SK-N-SH (cell line): ENCODE data around the gene AP4E1. TPM values are rescaled to one million over a fixed set of nuclear protein-coding genes. Genes with fewer than 3 reads are reported as not detected.
"Not testable (repeated sequence)": the region's sequence is repeated elsewhere in the genome, so short reads cannot be mapped to it uniquely, and the experiment has no call there.

Source experiments
- CTCF ChIA-PET: fragments of 300-600, 350-600 bp; formaldehyde crosslinking; extraction: SDS; loops from one replicate; lab custom pipeline; 2021; lab: Yijun Ruan, JAX
- POLR2A ChIA-PET: fragments of 350-600 bp; sonication (Branson Sonifier 250); formaldehyde crosslinking; extraction: SDS; loops from one replicate; lab custom pipeline; 2020; ENCODE audit warnings: antibody characterized with exemption, inconsistent platforms; lab: Yijun Ruan, JAX
- DNase-seq: peaks from one replicate; pipeline ENCODE4 v3.0.0; 2012
- H2AFZ ChIP-seq: fragments of 200-600 bp; sonication (generic); 2 replicates; pipeline ENCODE4 v1.8.1; 2016; ENCODE audit warnings: antibody characterized with exemption, mild to moderate bottlenecking, low read depth
- H3F3A ChIP-seq: fragments of 200-600 bp; sonication (generic); replicated peaks from 2 replicates; pipeline ENCODE3; 2016; ENCODE audit warnings: antibody characterized with exemption, mild to moderate bottlenecking; ENCODE audit not compliant: insufficient read depth
- H3K27ac ChIP-seq, 2 experiments: fragments of 200-500 bp in 1 of 2; fragments of 200-600 bp in 1 of 2; sonication (Bioruptor generic) in 1 of 2; sonication (generic), shearing (Covaris generic) in 1 of 2; 2 replicates each; pipeline versions ENCODE4 v1.5.1 to v1.6.1; 2014 to 2016; ENCODE audit warnings: low read depth in 2 of 2, inconsistent platforms in 1 of 2, low read length in 1 of 2, mild to moderate bottlenecking in 1 of 2, mixed read lengths in 1 of 2
- H3K27me3 ChIP-seq: fragments of 200-600 bp; sonication (generic), shearing (Covaris generic); 2 replicates; pipeline ENCODE4 v1.6.1; 2016; ENCODE audit warnings: mixed run types; ENCODE audit not compliant: insufficient read depth
- H3K36me3 ChIP-seq, 2 experiments: fragments of 200-500 bp in 1 of 2; fragments of 200-600 bp in 1 of 2; sonication (Bioruptor generic) in 1 of 2; sonication (generic) in 1 of 2; replicated peaks in 1 of 2; 2 replicates each; pipeline versions ENCODE3 to v1.5.1; 2014 to 2016; ENCODE audit warnings: low read length in 1 of 2, mild to moderate bottlenecking in 1 of 2; ENCODE audit not compliant: insufficient read depth in 2 of 2, control insufficient read depth in 1 of 2
- H3K4me1 ChIP-seq, 2 experiments: fragments of 200-500 bp in 1 of 2; fragments of 200-600 bp in 1 of 2; sonication (Bioruptor generic) in 1 of 2; sonication (generic), shearing (Covaris generic) in 1 of 2; 2 replicates each; pipeline versions ENCODE4 v1.5.1 to v1.6.1; 2014 to 2016; ENCODE audit warnings: low read depth in 1 of 2, low read length in 1 of 2, mixed run types in 1 of 2; ENCODE audit not compliant: insufficient read depth in 2 of 2, control insufficient read depth in 1 of 2
- H3K4me2 ChIP-seq: fragments of 200-600 bp; sonication (generic), shearing (Covaris generic); 2 replicates; pipeline ENCODE4 v1.6.1; 2017; ENCODE audit warnings: mixed run types
- H3K4me3 ChIP-seq, 2 experiments: fragments of 200-500 bp in 1 of 2; fragments of 200-600 bp in 1 of 2; sonication (Bioruptor generic) in 1 of 2; sonication (generic), shearing (Covaris generic) in 1 of 2; 2 replicates each; pipeline versions ENCODE4 v1.5.1 to v1.8.1; 2014 to 2016; ENCODE audit warnings: low read depth in 2 of 2, inconsistent platforms in 1 of 2, low read length in 1 of 2, mild to moderate bottlenecking in 1 of 2, mixed read lengths in 1 of 2, moderate library complexity in 1 of 2
- H3K79me2 ChIP-seq: fragments of 200-600 bp; sonication (generic); 2 replicates; pipeline ENCODE4 v1.8.1; 2017; ENCODE audit warnings: mild to moderate bottlenecking; ENCODE audit not compliant: insufficient read depth
- H3K9ac ChIP-seq: fragments of 200-600 bp; sonication (generic); 2 replicates; pipeline ENCODE4 v1.6.1; 2017; ENCODE audit warnings: mixed run types
- H3K9me2 ChIP-seq: fragments of 200-600 bp; sonication (generic); 2 replicates; pipeline ENCODE4 v1.6.1; 2017; ENCODE audit warnings: mixed run types
- H3K9me3 ChIP-seq: fragments of 200-600 bp; sonication (generic); 2 replicates; pipeline ENCODE4 v1.6.1; 2017; ENCODE audit warnings: mixed run types, mild to moderate bottlenecking, moderate library complexity
- H4K20me1 ChIP-seq: fragments of 200-600 bp; sonication (generic); 2 replicates; pipeline ENCODE4 v1.6.1; 2017; ENCODE audit warnings: mild to moderate bottlenecking, mixed run types; ENCODE audit not compliant: insufficient read depth
- EZH2phosphoT487 ChIP-seq: fragments of 200-600 bp; sonication (generic); IDR thresholded peaks from 2 replicates; pipeline ENCODE4 v1.6.1; 2017; ENCODE audit warnings: low read depth, mixed run types, mild to moderate bottlenecking, antibody characterized with exemption, moderate library complexity, borderline replicate concordance
- GABPA ChIP-seq: IDR thresholded peaks from 2 replicates; pipeline ENCODE4 v1.4.0; 2012; ENCODE audit warnings: low read depth, mild to moderate bottlenecking
- MEF2A ChIP-seq: IDR thresholded peaks from 2 replicates; pipeline ENCODE4 v1.4.0; 2012; ENCODE audit warnings: low read depth, borderline replicate concordance
- SMC3 ChIP-seq: IDR thresholded peaks from 2 replicates; pipeline ENCODE4 v1.6.1; 2012; ENCODE audit warnings: low read depth, low read length, improper control_type of control experiment
- YY1 ChIP-seq: IDR thresholded peaks from 2 replicates; pipeline ENCODE4 v1.4.0; 2012; ENCODE audit warnings: low read depth, mild to moderate bottlenecking
- WGBS: methylation state at CpG from one replicate; pipeline ENCODE4 v1.1.6; 2017; ENCODE audit warnings: low lambda C conversion rate; 5-methylcytosine and 5-hydroxymethylcytosine counted together
- polyA plus RNA-seq, 3 experiments: library from polyadenylated mRNA; depleted of rRNA; stranded (reverse); fragments of >200 nt; gene quantifications; 2 replicates each; pipeline ENCODE4 v1.2.3, GENCODE V29; 2012
- TF ChIP-seq, protein P1 (sequence below): IDR thresholded peaks from 2 replicates; pipeline ENCODE4 v1.6.1; 2012; ENCODE audit warnings: mild to moderate bottlenecking, low read depth, low read length, moderate library complexity
- TF ChIP-seq, protein P2 (sequence below): IDR thresholded peaks from 2 replicates; pipeline ENCODE4 v1.4.0; 2012; ENCODE audit warnings: low read depth
- TF ChIP-seq, protein P3 (sequence below): IDR thresholded peaks from 2 replicates; pipeline ENCODE4 v1.4.0; 2012; ENCODE audit warnings: low read depth, borderline replicate concordance

Gene AP4E1
- polyA plus RNA-seq, 1 of the 3 experiments (the other 2 are of a cell fraction): 1.6 TPM

DNA sequence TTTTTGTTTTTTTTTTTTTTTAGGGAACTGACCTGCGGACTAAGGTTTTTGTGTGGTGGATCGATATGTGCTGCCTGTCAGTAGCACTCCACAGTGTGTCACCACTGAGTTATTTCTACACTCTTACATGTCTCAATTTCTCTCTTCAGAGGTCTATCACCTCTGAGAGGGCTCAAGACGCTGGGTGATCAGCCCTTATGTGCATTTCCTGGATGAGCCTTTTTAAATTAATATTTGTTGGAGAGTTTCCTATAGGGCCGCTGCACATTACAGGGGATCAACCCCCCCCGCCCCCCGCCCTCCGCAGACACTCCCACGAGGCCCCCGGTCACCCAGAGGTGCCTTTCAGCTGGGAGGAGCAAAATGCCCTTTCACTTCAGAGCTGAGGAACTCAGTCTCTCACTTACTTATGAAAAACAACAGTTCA, 34.5 kb upstream of the AP4E1 start:
- POLR2A ChIA-PET: no interaction called here
- no peaks in the 10 kb centered on the region for H3K79me2 ChIP-seq
- H3K27ac ChIP-seq: no peak overlapping the region
- H4K20me1 ChIP-seq: no peaks in the 10 kb centered on the region
- 0 out of 4 replicates have a peak, but pooled peaks cover 0 to 6% of the 10 kb centered on the region in 2 experiments for H3K4me1 ChIP-seq
- H3K4me3 ChIP-seq: no peak overlapping the region
- H2AFZ ChIP-seq: no peak overlapping the region
- no peaks in the 10 kb centered on the region for H3K36me3 ChIP-seq
- H3K9ac ChIP-seq: no peak overlapping the region
- H3K9me3 ChIP-seq: no peaks in the 10 kb centered on the region
- peaks cover 5% of the 10 kb centered on the region; the same call in 1 of the 2 replicates for H3K27me3 ChIP-seq
- no peak overlapping the region for H3K4me2 ChIP-seq
- no peaks in the 10 kb centered on the region for H3F3A ChIP-seq
- TF ChIP-seq, protein P1, sequence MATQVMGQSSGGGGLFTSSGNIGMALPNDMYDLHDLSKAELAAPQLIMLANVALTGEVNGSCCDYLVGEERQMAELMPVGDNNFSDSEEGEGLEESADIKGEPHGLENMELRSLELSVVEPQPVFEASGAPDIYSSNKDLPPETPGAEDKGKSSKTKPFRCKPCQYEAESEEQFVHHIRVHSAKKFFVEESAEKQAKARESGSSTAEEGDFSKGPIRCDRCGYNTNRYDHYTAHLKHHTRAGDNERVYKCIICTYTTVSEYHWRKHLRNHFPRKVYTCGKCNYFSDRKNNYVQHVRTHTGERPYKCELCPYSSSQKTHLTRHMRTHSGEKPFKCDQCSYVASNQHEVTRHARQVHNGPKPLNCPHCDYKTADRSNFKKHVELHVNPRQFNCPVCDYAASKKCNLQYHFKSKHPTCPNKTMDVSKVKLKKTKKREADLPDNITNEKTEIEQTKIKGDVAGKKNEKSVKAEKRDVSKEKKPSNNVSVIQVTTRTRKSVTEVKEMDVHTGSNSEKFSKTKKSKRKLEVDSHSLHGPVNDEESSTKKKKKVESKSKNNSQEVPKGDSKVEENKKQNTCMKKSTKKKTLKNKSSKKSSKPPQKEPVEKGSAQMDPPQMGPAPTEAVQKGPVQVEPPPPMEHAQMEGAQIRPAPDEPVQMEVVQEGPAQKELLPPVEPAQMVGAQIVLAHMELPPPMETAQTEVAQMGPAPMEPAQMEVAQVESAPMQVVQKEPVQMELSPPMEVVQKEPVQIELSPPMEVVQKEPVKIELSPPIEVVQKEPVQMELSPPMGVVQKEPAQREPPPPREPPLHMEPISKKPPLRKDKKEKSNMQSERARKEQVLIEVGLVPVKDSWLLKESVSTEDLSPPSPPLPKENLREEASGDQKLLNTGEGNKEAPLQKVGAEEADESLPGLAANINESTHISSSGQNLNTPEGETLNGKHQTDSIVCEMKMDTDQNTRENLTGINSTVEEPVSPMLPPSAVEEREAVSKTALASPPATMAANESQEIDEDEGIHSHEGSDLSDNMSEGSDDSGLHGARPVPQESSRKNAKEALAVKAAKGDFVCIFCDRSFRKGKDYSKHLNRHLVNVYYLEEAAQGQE: no peak
- no peak for DNase-seq
- 72% methylated on average over 8 of the region's 9 CpGs for WGBS
- H3K9me2 ChIP-seq: no peaks in the 10 kb centered on the region
- CTCF ChIA-PET: interaction anchor here (1.3 to 3.4 kb wide), 3 partner anchors 10 to 198 kb away, joined by 3 to 29 read pairs (median 7); no protein-coding TSS in a partner anchor

DNA sequence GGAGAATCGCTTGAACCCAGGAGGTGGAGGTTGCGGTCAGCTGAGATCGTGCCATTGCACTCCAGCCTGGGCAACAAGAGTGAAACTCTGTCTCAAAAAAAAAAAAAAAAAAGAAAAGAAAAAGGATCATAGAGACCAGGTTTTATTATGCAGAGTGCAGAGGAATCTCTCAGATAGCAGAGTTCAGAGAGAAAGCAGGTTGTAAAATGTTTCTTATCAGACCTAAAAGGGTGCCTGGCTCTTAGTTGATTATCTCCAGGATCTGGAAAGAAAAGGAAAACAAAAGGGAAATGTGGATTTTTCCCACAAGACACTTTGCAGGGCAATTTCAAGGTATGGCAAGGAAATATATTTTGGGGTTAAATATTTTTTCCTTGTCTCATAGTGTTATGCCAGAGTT, 33.2 kb upstream of the AP4E1 start:
- not testable (repeated sequence) for H3K9me2 ChIP-seq, H3K36me3 ChIP-seq, H2AFZ ChIP-seq, H3K9ac ChIP-seq, H3K4me1 ChIP-seq, H3K4me2 ChIP-seq, DNase-seq, H3K79me2 ChIP-seq, H3K27ac ChIP-seq, H3K27me3 ChIP-seq, H3K9me3 ChIP-seq, H3F3A ChIP-seq, H3K4me3 ChIP-seq, H4K20me1 ChIP-seq
- ChIA-PET CTCF (interaction anchor here (1.5 to 3.4 kb wide), 3 partner anchors 11 to 197 kb away, joined by 6 to 58 read pairs (median 29); no protein-coding TSS in a partner anchor), POLR2A (interaction anchor here (0.6 kb wide), 1 partner anchor 453 kb away, joined by 4 read pairs; no protein-coding TSS in a partner anchor)
- 98% methylated on average over 3 of the region's 3 CpGs for WGBS

DNA sequence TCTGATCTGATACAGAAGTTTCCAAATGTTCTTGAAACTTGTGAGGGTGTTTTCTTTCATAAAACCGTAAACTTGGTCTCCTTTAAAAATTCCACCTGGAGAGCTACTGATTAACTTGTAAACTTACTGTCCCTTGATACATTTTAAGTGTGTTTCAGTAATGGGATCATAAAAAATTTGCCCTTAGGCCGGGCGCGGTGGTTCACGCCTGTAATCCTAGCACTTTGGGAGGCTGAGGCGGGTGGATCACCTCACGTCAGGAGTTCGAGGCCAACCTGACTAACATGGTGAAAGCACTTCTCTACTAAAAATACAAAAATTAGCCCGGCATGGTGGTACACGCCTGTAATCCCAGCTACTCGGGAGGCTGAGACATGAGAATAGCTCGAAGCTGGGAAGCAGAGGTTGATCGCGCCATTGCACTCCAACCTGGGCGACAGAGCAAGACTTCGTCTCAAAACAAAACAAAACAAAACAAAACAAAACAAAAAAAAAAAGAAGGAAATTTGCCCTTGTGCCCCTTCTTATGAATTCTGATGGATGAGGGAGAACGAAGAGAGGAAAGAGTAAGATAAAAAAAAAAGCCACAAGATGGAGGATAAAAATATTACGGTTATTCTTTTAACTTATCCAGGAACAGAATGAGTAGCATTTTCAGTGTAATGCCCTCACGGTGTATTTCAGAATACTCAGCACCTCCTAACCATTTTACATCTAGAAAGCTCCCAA, 32.1 kb upstream of the AP4E1 start:
- TF ChIP-seq MEF2A (no peak), GABPA (no peak), SMC3 (no peak), EZH2phosphoT487 (no peak), YY1 (no peak)
- TF ChIP-seq, protein P2, sequence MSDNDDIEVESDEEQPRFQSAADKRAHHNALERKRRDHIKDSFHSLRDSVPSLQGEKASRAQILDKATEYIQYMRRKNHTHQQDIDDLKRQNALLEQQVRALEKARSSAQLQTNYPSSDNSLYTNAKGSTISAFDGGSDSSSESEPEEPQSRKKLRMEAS: no peak
- TF ChIP-seq, protein P3, sequence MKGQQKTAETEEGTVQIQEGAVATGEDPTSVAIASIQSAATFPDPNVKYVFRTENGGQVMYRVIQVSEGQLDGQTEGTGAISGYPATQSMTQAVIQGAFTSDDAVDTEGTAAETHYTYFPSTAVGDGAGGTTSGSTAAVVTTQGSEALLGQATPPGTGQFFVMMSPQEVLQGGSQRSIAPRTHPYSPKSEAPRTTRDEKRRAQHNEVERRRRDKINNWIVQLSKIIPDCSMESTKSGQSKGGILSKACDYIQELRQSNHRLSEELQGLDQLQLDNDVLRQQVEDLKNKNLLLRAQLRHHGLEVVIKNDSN: no peak
- H4K20me1 ChIP-seq: no peaks in the 10 kb centered on the region
- H3K36me3 ChIP-seq: no peaks in the 10 kb centered on the region
- WGBS: 64% methylated on average over 19 of the region's 19 CpGs
- H3K4me1 ChIP-seq: peaks cover 0 to 20% of the 10 kb centered on the region in 2 experiments; a peak in 1 of 4 replicates
- no peaks in the 10 kb centered on the region for H3F3A ChIP-seq
- peak overlapping the region; percentile 59 for H3K4me2 ChIP-seq
- H3K9ac ChIP-seq: no peak overlapping the region; the same call in 1 of the 2 replicates
- no peaks in the 10 kb centered on the region for H3K9me2 ChIP-seq
- H2AFZ ChIP-seq: peak overlapping the region; percentile 92
- no peaks in the 10 kb centered on the region for H3K79me2 ChIP-seq
- H3K27ac ChIP-seq: no peak overlapping the region
- ChIA-PET POLR2A (no interaction called here), CTCF (interaction anchor here (0.7 to 3.4 kb wide), 49 partner anchors 9 to 519 kb away, joined by 3 to 58 read pairs (median 4); partner anchors contain the start of genes AP4E1 and TRPM7)
- no peaks in the 10 kb centered on the region for H3K9me3 ChIP-seq
- no peak for DNase-seq
- peaks cover 5% of the 10 kb centered on the region; the same call in 1 of the 2 replicates for H3K27me3 ChIP-seq
- H3K4me3 ChIP-seq: peak overlapping the region; percentile 42 to 55; a peak in 3 of 4 replicates
